ENCODE measurements around the gene LRRC8D. TPM values are rescaled to one million over a fixed set of nuclear protein-coding genes. Genes with fewer than 3 reads are reported as not detected.

The LRRC8D gene
- total and polyA plus RNA-seq, 2 experiments from 2014 or later = 10.1 to 13.8 TPM

DNA sequence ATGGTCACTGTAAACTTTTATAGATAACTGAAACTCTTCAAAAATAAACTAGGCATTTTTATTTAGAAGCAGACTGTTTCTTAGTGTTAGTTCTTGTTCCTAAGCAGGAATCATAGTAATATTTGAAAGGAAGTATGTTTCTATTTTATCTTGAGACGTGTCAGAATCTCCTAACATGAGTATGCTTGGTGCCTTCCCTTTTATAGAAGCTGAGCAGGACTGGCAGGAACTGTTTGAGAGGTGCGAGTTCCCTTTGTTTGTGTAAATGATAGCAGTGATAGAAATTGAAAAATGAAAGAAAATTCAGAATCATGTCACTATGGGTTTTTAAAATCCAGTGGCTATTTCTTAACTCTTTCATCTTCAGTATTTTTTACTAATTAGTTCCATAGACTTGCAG lies 56.9 kb downstream of the LRRC8D start:
- Histone ChIP-seq H3K36me3 (no peaks in the 10 kb centered on the region), H3K27ac (no peak overlapping the region), H3K9me3 (ENCODE audit: low read depth) (no peaks in the 10 kb centered on the region), H3K27me3 (no peaks in the 10 kb centered on the region), H3K4me1 (ENCODE audit: low read depth) (peaks cover 26% of the 10 kb centered on the region), H3K4me3 (no peak overlapping the region)
- TF ChIP-seq CTCF (IDR thresholded peaks at IDR 0.05; ENCODE audit: low read depth, low read length) = no peak
- DNase-seq (ENCODE audit: low read depth in 1 of 2, low spot score in 1 of 2) = peak in 1 of 2 donors; percentile 10

DNA sequence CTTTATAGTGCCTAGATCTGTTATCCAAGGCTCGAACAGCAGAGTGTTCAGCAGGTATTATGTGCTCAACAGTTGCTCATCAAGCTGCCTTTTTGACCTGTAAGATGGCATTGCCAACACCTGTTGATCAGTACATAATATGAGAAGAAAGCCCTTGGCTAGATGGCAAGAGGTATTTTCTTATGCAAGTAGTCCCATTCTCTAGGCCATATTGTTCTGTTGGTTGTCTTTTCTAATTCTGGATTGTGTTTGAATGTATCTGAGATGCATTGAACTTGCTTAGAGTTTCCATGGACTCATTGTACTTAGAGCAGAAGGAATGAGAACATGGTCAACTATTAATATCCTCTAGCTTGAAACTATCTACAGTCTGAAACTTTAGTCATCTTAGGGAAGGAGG lies 57.4 kb downstream of the LRRC8D start:
- H3K27ac ChIP-seq = no peak overlapping the region
- TF ChIP-seq CTCF (IDR thresholded peaks at IDR 0.05; ENCODE audit: low read depth, low read length) = no peak
- H3K9me3 ChIP-seq (ENCODE audit: low read depth) = no peaks in the 10 kb centered on the region
- no peaks in the 10 kb centered on the region for H3K27me3 ChIP-seq
- peaks cover 26% of the 10 kb centered on the region for H3K4me1 ChIP-seq (ENCODE audit: low read depth)
- no peaks in the 10 kb centered on the region for H3K36me3 ChIP-seq
- DNase-seq (ENCODE audit: low read depth in 1 of 2, low spot score in 1 of 2) = no peak
- H3K4me3 ChIP-seq = no peak overlapping the region

DNA sequence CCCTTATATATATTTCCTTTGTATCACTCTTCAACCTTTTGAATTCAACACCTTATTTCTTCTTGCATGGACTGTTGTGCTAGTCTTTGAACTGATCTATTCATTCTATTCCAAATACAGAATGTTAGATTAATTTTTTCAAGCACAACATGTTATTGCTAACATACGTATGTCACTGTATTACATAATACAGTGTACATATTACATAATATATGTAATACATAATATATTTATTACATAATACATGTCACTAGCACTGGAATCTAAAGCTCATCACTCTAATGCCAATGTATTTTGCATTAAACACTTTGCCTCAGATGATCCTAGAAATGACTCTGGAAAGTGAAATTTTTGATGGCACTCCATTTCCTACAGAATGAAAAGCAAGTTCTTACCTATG lies 59.8 kb downstream of the LRRC8D start:
- DNase-seq (ENCODE audit: low read depth in 1 of 2, low spot score in 1 of 2) = no peak
- no peak for TF ChIP-seq CTCF (IDR thresholded peaks at IDR 0.05; ENCODE audit: low read depth, low read length)
- H3K4me3 ChIP-seq = no peak overlapping the region
- no peaks in the 10 kb centered on the region for H3K36me3 ChIP-seq
- no peaks in the 10 kb centered on the region for H3K9me3 ChIP-seq (ENCODE audit: low read depth)
- no peak overlapping the region for H3K27ac ChIP-seq
- H3K27me3 ChIP-seq = no peaks in the 10 kb centered on the region
- peaks cover 19% of the 10 kb centered on the region for H3K4me1 ChIP-seq (ENCODE audit: low read depth)

DNA sequence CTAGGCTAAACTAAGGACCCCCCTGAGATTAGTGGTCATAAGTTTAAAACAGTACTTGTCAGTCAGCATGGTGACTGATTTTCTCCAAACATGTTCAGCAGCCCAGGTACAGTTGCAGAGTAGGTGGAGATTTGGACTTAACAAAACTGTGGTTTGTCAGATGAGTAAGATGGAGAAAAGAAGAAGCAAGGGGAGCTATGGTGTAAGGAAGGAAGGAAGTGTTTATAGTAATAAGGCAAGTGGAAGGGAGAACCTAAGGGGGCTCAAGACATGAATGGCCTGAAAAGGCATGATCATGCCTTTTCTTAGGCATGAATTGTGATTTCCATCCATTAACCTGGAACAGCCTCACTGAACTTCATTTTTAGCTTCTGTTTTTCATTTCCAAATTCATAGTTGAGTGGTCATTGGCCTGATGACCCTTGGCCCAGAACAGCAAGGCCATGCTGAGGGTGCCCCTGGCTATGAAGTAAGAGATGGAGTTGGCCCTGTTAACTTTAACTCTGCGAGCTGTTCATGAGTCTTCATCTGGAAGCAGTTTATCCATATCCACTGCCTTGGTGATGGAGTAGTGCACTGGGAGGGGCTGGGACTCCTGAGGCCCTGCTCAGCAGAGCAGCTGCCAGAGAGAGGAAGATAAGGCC lies 60.7 kb downstream of the LRRC8D start:
- Histone ChIP-seq H3K4me1 (ENCODE audit: low read depth) (peaks cover 19% of the 10 kb centered on the region), H3K36me3 (no peaks in the 10 kb centered on the region), H3K27ac (no peak overlapping the region), H3K27me3 (no peaks in the 10 kb centered on the region), H3K4me3 (no peak overlapping the region), H3K9me3 (ENCODE audit: low read depth) (no peaks in the 10 kb centered on the region)
- no peak for DNase-seq (ENCODE audit: low read depth in 1 of 2, low spot score in 1 of 2)
- no peak for TF ChIP-seq CTCF (IDR thresholded peaks at IDR 0.05; ENCODE audit: low read depth, low read length)

- Histone ChIP-seq H3K27me3 (no peaks in the 10 kb centered on the region), H3K9me3 (ENCODE audit: low read depth) (no peaks in the 10 kb centered on the region), H3K4me3 (no peak overlapping the region), H3K27ac (no peak overlapping the region), H3K36me3 (no peaks in the 10 kb centered on the region), H3K4me1 (ENCODE audit: low read depth) (peaks cover 18% of the 10 kb centered on the region)
- DNase-seq (ENCODE audit: low read depth in 1 of 2, low spot score in 1 of 2) = no peak
- TF ChIP-seq CTCF (IDR thresholded peaks at IDR 0.05; ENCODE audit: low read depth, low read length) = no peak
Measured at GRCh38 chr1:89882348-89883029, 61.7 kb downstream of the LRRC8D start.

Measured in cardiac muscle cell (in vitro differentiated cells and primary cell).